SKM-1 (cell line): ENCODE measurements around the gene ADAMTS15.

ENCODE experiments used
- DNase-seq: peaks from one replicate; lab custom pipeline; 2025; ENCODE audit not compliant: unreplicated experiment; lab: John Stamatoyannopoulos, UW

Gene ADAMTS15

DNA sequence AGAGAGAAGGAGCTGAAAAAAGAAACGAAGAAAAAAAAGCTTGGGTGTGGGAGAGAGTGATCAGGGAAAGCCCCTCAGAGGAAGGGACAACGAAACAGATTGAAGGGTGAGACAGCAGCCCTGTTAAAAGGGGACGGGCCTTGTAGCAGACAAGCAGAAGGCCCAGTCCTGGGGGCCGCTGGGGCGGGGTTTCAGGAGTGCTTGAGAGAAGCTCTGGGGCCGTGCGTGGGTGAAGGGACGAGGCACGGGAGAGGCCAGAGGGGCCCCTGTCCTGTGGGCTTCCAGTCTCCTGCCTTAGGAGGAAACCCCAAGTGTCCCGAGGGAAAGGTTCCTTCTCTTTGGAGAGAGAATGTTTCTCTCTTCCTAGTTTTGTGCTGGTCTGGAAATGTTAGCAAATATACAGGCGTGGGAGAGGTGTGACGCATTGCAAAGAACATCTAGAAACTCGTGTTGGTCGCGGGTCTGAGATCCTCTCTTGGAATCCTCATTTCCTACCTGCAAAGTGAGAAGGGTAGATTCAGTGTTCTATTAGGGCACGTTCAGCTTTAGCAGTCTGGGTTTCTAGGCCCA, 28.6 kb downstream of the ADAMTS15 start:
- DNase-seq, result no peak

DNA sequence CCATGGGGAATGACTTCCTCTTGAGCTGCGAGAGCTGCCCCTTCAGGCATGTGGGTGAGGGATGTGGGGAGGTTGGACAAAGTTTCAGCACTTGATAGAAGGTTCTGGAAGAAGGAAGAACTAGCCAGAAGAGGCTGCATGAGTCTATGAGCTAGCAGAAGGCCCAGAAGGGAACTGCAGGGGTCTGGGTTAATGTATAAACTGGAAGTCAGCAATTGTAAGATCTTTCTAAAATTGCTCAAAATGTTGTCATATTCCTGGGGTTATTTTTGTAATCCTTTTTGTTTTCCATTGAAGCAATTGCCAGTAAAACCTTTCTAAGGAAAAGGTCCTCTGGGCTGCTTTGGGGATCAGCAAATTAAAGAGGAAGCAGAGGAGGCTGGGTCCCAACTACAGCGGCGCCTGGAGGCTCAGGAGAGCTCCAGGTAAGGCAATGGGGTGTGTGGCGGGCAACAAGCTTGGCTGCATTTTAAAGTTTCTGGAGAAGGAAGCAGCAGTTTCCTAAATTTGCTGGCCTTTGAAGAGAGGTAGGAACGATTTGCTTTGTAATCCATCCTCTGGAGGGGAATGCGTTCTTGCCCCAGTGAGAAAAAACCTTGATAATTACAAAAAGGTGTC, 29.2 kb downstream of the ADAMTS15 start:
- DNase-seq, result no peak

DNA sequence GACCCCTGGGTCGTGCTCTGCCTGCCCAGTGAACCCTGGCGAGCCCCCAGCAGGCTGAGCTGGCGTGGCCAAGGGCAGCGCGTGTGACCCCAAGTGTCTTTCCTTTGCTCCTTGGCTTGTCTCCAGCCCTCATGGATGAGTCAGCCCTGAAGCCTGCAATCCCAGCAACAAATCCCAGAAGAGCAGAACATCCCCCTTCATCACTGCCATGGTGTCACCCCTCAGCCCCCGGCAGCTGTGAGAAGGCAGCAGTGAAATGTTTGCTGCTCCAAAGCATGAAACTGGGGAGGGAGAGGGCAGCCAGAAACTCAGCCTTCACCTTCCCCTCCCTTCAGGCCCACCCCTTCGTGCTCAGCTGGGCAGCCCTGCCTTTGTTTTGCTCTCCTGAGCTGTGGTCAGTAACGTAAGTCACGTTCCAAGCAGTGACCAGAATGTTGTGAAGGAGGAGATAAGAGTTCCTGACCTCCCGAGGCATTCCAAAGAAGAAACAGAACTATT, 29.8 kb downstream of the ADAMTS15 start:
- DNase-seq, result no peak

DNA sequence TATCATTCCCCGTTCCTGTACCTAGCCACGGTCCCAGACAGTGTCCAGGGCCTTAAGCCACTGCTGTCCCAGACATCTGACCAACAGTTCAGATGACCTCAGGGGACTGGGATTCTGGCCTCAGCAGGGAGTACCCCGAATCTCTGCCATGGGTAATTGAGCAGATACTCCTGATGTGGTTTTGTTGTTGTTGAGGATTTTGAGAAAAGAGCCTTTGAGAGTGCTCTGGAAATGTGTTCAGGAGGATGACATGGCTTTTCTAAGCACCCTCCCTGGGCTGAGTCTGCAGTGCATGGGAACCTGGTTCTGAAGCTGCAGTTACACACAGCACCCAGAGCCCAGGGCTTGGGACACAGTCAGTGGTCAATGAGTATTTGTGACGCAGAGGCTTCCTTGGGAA, 30.4 kb downstream of the ADAMTS15 start:
- DNase-seq, result no peak

DNA sequence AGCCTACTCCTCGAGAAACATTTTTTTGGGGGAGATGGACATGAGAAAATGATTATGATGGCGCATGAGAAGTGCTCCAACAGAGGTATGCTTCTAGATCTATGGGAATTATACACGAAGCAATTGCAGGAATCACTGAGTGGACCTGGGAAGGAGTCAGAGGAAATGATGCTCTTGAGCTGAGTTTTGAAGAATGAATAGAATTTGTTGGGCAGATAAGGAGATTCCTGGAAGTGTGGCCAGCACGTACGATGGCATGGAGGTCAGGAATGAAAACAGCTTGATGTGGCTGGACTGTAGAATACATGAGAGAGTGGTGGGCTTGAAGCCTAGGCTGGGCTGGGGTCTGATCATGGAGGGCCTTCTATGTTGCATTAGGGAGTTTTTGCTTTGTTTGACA, 31.7 kb downstream of the ADAMTS15 start:
- DNase-seq, result no peak

DNA sequence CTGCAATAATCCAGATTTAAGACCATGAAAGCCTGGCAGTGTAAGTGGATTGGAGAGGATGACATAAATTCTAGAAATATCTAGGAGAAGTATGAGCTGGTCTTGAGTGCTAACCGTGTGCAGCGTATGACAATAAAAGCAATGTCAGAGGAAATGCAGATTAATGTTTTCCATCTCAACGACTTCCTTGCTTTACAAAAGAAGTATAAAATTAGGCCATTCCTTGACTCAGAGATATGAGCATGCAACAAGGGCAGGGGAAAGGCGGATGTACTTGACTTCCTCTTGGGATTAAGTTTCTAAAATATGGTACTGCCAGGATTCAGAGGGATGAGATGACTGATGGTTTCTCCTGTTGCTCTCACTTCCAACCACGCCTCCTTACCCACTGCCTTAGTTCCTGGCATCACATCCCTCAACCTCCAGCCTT, 32.3 kb downstream of the ADAMTS15 start:
- no peak for DNase-seq

DNA sequence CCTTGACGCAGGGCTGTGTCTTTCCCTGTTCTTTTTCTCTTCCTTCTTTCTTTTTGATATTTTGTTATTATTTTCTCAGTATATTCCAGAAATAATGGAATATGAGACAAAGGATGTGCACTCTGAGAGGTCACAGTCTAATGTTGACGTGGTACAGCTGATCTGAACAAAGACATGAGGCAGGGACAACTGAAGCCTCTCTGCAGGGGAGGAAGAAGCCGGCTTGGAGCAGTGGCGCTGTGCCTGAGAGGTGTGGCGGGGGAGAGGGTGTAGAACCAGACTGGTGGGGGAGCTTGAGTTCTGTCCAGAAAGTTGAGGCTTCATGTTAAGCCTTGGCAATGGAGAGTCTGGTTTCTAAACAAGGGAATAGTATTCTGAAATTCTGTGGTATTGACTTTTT, 34.7 kb downstream of the ADAMTS15 start:
- DNase-seq, result no peak

DNA sequence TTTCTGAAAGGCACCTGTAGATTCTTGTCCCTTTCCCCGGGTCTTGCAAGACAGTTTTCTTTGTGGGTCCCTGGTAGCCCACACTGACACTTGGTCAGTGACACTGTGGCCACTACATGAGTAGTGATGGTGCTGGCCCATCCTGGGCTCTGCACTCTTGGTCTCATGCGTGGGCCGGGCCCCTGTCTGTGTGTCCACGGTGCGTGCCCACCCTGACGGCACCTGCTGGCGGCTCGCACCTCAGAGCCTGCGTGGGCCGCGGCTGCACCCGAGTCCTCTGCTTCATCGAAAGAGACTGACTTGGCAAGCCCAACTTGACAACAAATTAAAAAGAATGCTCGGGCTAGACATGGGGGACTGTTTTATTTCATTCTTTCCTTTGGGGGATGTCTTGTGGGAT, 37.5 kb downstream of the ADAMTS15 start:
- DNase-seq, result no peak

DNA sequence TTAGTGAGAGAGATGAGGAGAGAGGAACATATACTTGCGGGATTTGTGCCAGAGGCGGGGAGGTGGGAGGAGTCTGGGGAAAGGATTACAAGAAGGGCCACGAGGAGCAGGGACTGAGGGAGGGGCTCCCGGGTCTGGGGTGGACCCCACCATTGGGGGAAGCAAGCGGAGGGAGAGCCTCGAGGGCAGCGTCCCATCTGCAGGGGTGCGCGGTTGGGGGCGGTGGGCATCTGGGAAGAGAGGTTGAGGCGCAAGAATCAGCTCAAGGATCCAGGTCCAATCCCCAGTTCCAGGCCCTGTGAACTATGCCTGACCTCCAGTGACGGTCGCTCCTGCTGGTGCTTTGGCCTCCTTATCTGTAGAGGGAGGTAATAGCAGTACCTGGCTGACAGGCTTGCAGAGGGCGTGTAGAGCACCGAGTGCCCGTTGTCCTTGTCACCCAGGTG, 38.0 kb downstream of the ADAMTS15 start:
- DNase-seq, result no peak

DNA sequence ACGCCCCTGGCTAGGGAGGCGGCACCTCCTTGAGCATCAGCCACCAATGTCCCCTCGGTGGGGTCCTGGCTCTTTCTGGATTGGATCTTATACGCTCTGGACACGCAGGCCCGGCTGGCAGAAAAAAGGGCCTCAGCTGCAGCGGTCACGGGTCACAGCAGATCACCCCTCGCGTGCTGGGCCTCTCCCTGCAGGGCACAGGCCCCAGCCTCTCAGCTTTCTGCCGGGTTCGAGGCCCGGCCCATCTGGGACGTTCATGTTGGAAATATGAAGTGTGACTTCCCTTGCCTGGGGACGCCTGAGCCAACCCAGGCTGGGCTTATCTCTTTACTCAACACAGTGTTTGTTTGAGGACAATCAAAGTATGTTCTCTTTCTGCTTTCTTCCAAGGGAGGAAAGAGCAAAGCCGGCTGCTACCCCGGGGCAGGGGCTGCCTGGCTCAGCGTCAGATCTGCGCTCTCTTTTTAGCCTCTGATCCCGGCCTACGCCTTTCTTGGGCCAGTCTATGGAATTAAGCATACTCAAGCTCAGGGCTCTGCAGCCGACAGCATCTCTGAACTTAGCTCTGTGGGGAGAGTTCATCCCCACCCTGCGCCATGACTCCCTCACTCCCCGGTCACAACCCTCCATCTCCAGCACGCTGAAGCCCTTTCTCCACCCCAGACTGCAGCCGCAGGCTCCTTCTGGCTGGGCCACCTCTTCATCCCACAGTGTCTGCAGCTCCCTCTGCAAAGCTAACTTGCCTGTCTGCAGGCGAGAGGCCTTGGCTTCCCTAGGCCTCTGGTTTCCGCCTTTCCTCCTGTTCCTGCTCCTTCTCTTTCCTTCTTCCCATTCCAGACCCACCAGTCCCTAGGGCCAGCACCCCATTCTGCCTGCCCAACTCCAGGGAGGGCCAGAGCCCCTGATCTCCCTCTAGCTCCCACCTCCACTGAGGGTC, 38.8 kb downstream of the ADAMTS15 start:
- no peak for DNase-seq

DNA sequence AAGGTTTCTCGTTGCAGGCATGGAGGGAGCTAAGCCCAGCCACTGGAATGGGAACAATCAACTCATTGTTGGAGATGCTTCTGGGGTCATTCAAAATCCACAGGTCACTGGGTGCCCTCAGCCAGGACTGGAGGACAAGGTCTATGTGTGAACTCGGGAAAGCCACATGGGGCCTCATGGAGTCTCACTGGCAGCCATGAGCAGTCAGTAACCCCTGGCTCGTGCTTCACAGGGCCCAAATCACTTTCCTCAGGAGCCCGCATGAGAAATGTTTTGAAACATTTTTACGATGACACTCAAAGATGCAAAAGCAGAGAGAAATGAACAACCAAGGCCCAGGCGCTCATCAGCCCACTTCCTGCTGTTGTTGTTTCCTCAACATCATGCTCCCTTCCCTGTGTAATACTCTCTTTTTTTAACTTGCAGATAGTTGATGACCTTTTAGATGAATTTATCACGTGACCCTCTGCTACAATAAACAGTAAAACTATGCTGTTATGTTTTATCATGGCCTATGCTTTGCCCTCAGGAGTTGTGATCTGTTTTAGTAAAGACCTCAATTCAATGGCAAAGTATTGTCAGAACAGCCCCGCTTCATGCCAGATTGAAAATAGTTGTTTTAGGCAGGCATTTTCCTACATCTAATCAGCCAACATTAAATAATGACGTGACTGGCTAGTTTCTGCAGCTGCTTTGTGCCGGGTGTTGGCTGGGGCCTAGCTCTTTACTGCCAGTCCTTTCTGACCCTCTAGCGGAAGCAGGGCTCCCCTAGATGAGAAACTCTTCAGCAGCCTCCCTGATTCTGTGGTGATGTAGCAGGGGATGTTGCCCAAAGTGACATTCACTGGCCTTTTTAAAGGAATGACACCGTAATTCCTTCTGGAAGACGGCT, 39.7 kb downstream of the ADAMTS15 start:
- DNase-seq, result no peak

DNA sequence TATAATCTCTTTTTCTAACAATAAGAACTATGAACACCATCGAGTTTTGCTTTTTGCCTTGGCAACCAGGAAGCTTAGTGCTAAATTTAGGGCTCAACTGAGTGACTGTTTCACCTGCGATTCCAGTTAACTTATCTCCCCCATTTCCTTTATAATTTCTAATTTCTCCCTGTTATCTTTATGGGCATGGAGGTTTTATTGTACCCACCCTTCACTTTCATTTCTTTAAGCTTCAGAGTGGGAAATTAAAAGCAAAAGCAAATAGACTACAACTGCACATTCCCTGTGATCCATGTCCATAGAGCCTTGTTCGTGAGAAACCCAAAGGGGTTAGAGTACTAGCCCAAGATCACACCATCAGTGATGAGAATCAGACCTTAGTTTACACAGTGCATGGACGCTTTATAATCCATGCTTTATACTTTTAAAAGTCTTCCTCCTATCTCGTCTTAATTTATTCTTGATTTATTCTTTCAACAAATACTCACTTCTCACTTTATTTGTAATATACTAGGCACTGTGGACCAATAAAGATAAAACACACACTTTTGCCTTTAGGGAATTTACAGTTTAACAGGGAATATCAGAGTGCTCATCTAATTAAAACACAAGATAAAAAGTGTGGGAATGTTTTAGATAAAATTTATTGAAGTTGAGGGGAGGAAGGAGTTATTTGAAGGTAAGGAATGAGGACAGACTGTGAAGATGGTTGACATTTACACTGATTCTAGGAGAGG, 40.6 kb downstream of the ADAMTS15 start:
- no peak for DNase-seq

DNA sequence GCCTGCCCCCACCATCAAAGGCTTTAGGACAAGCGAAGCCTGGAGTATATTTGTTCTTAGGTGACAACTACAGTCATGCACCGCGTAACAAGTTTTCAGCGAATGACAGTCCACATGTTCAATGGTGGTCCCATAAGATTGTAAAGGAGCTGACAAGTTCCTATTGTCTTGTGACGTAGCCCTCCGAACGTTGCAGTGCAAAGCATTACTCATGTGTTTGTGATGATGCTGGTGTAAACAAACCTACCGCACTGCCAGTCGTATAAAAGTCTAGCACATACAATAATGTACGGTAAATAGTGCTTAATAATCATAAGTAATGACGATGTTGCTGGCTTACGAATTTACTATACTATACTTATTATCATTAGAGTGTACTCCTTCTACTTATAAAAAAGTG, 41.3 kb downstream of the ADAMTS15 start:
- no peak for DNase-seq

DNA sequence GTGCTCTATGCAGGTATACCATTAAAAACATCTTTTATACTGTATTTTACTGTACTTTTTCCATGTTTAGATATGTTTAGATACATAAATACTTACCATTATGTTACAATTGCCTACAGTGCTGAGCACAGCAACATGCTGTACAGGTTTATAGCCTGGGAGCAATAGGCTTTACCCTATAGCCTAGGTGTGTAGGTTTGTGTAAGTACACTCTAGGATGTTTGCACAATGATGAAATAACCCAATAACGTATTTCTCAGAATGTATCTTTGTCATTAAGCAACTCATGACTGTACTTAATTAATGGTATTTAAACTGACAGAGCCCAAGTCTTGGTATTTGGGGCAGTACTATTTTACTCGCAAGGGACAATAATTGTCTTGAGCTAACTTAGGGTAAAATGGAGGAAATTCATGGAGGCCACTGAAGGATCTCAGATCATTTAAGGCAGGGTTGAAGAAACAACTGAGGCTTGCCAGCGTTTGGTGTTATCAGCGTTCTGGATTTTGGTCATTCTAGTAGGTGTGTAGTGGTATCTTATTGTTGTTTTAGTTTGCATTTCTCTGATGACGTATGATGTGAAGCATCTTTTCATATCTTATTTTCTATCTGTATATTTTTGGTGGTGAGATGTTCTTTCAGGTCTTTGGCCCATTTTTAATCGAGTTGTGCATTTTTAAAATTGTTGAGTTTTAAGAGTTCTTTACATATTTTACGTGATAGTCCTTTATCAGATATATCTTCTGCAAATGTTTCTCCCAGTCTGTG, 42.4 kb downstream of the ADAMTS15 start:
- no peak for DNase-seq

DNA sequence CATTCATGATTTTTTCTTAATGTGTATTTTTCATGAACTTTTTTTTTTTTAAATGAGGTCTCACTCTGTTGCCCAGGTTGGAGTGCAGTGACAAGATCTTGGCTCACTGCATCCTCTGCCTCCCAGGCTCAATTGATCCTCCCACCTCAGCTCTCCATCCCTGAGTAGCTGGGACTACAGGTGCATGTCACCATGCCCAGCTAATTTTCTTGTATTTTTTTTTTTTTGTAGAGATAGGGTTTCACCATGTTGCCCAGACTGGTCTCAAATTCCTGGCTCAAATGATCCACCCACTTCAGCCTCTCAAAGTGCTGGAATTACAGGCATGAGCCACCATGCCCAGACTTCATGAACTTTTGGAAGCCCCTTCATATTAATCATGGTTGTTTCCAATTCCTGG, 49.7 kb downstream of the ADAMTS15 start:
- no peak for DNase-seq

DNA sequence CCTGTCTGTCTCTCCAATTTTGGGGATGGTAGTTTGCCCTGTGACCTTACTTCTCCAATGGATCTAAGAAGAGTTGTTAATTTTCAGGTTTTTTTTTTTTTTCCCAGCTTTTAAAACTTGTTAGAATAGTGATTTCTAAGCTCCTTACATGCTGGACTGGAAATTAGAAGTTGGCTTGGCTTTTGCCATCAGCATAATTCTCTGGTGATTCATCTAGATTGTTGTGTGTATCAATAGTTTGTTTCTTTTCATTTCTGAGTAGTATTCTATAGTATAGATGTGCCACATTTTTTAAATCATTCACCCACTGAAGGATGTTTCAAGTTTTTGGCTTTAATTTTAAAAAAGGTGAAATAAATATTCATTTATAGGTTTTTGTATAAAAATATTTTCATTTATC, 51.4 kb downstream of the ADAMTS15 start:
- no peak for DNase-seq

DNA sequence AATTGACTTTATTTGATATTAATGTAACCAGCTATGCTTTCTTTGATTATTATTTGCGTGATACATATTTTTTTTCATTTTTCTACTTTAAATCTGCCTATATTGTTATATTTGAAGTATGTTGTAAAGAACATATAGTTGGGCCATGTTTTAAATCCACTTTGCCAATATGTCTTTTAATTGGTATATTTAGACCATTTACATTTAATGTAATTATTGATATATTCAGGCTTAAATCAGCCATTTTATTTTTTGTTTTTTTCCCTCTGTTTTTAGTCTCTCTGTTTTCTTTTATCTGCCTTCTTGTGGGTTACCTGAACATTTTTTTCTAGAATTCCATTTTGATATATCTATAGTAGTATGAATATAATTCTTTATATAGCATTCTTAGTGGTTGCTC, 55.9 kb downstream of the ADAMTS15 start:
- DNase-seq, result no peak

DNA sequence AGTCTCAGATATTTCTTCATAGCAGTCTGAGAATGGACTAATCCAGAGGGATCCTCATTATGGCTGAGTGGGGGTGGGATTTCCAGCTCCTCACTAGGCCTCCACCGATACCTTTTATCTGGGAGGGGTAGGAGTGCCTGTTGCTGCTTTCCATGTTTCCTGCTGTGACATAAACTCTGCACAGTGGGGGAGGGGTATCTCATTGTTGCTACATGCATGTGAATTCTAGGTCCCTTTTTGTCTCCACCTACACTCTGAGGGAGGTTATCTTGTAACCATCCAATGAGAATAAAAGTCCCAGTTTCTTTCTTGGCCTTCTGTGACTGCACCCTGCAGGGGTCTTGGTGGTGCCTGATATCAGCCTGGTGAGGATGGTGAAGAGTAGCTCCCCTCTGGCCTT, 60.5 kb downstream of the ADAMTS15 start:
- DNase-seq, result no peak

DNA sequence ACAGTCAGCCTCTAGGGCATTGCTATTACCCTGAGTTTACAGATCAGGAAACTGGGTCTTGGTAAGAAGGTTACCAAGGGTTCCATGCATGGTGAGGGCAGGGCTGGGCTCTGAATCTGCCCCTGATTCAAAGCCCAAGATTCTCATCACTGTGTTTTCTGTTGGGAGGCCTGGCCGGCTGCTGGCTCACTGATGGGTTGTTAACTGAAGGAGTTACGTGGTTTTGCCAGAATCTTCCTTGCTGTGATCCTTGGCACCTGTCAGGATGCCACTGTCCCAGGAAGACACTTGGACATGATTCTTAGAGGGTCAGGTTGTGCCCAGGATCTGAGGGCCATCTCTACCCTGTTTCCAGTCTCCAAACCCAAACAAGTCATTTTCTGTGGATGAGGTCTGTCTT, 61.5 kb downstream of the ADAMTS15 start:
- no peak for DNase-seq
